NCI-H128 (cell line): ENCODE measurements around the gene MYORG.

Source experiments
- DNase-seq: peaks from one replicate; lab custom pipeline; 2025; ENCODE audit not compliant: unreplicated experiment; lab: John Stamatoyannopoulos, UW

Gene MYORG

GRCh38 chr9:34376596-34377403 lies at the start of gene MYORG:
Gene MYORG, minus strand, starts transcription at chr9:34376898. Its CDS starts 3,955 bp downstream, at chr9:34372943.
- peak; percentile 96 for DNase-seq

- no peak for DNase-seq
These were observed 43.2 kb upstream of the MYORG start for GRCh38 chr9:34419716-34420504.

GRCh38 chr9:34417734-34418133 lies 41.0 kb upstream of the MYORG start:
- DNase-seq, result peak; percentile 72

GRCh38 chr9:34413231-34413852 lies 36.6 kb upstream of the MYORG start:
- no peak for DNase-seq

- DNase-seq, result no peak
These were observed 35.6 kb upstream of the MYORG start for GRCh38 chr9:34412336-34412735.

- DNase-seq, result no peak
These were observed 32.5 kb upstream of the MYORG start for GRCh38 chr9:34409154-34409553.

GRCh38 chr9:34408173-34408572 lies 31.5 kb upstream of the MYORG start:
- no peak for DNase-seq

GRCh38 chr9:34406219-34406618 lies 29.5 kb upstream of the MYORG start:
- DNase-seq, result no peak

GRCh38 chr9:34405719-34406118 lies 29.0 kb upstream of the MYORG start:
- no peak for DNase-seq

- DNase-seq, result peak; percentile 25
These were observed 27.1 kb upstream of the MYORG start for GRCh38 chr9:34403554-34404380.

- DNase-seq, result no peak
These were observed 24.2 kb upstream of the MYORG start for GRCh38 chr9:34400686-34401602.

GRCh38 chr9:34400275-34400674 lies 23.6 kb upstream of the MYORG start:
- no peak for DNase-seq

- DNase-seq, result no peak
These were observed 23.0 kb upstream of the MYORG start for GRCh38 chr9:34399729-34400128.

- no peak for DNase-seq
These were observed 22.2 kb upstream of the MYORG start for GRCh38 chr9:34398875-34399274.

GRCh38 chr9:34396276-34397214 lies 19.8 kb upstream of the MYORG start:
- DNase-seq, result no peak

- DNase-seq, result no peak
These were observed 15.8 kb upstream of the MYORG start for GRCh38 chr9:34392511-34392910.

- no peak for DNase-seq
These were observed 10.5 kb upstream of the MYORG start for GRCh38 chr9:34387239-34387638.

GRCh38 chr9:34386656-34387055 lies 10.0 kb upstream of the MYORG start:
- DNase-seq, result no peak
